OCI-LY1 (cell line): ENCODE data around the gene KCNT2.

ENCODE experiments used
- CTCF ChIP-seq: fragments of 200-600 bp; sonication (generic), shearing (Covaris generic); IDR thresholded peaks from 2 replicates; pipeline ENCODE4 v1.5.1; 2017; ENCODE audit warnings: mild to moderate bottlenecking, antibody characterized with exemption, low read length, moderate library complexity, mixed read lengths
- EZH2 ChIP-seq: fragments of 200-600 bp; sonication (generic), shearing (Covaris generic); IDR thresholded peaks from 2 replicates; pipeline ENCODE4 v1.8.0; 2017; ENCODE audit warnings: borderline replicate concordance, mixed run types, mild to moderate bottlenecking, antibody characterized with exemption, low read length, moderate library complexity, mixed read lengths

DNA sequence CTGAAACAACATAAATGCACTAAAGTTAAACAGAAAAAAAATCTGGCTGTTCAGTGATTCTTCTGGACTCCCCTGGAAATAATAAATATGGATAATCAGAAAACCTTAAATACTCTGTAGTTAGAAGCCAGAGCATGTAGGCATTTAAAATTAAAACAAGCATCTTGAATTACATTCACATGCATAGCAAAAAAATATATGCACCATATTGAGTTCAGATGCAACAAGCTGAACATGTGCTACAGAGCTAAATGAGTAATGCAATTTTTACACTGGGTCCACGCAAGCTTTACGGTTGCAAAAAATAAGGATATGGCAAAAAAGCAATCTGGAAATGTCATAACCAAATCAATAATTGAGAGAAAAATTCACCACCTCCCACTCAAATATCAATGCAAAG is 11.5 kb upstream of the KCNT2 start:
- no peak for TF ChIP-seq CTCF
- TF ChIP-seq EZH2, result no peak
